HG03139 (cell line): ENCODE data around the gene HSCB.
"Not testable (repeated sequence)": the region's sequence is repeated elsewhere in the genome, so short reads cannot be mapped to it uniquely, and the experiment has no call there.

Experiments
- ATAC-seq: cut with Tn5 transposase; IDR thresholded peaks from one replicate; pipeline ENCODE4 v1.9.1; 2021; ENCODE audit not compliant: unreplicated experiment

Gene HSCB, protein sequence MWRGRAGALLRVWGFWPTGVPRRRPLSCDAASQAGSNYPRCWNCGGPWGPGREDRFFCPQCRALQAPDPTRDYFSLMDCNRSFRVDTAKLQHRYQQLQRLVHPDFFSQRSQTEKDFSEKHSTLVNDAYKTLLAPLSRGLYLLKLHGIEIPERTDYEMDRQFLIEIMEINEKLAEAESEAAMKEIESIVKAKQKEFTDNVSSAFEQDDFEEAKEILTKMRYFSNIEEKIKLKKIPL

DNA sequence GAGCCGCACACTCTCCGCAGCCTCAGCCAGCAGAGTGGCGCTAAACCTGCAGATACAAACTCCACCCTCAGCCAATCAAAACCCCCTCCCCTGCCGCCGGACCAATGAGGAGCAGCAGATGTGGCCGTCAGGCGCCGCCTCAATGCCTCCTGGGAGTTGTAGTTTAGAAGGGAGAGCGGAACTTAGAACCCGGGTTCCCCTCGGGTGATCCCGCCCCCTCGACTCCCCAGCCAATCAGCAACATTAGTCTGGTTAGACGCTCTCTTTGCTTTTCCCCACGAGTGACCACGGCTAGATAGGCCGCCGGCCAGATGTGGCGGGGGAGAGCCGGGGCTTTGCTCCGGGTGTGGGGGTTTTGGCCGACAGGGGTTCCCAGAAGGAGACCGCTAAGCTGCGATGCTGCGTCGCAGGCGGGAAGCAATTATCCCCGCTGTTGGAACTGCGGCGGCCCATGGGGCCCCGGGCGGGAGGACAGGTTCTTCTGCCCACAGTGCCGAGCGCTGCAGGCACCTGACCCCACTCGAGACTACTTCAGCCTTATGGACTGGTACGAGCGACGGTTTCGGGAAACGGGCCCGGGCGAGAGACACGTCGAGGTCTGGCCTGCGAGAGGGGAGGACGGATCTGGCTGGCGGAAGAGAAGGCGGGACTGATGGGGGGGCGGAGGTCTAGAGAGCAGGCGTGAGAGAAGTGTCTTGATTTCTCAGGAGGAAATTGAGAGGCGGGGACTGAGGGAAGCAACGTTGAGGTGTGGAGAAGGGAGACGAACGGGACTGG, at the start of gene HSCB, which contains the start of gene CHEK2:
HSCB (plus strand) TSS at position 255 of the 777 bp plus-strand sequence; CDS start at position 312, 57 bp downstream.
CHEK2 (minus strand) TSS at position 36 of the 777 bp plus-strand sequence. CDS start 7,099 bp downstream, outside the sequence.
- peak; percentile 92 for ATAC-seq

DNA sequence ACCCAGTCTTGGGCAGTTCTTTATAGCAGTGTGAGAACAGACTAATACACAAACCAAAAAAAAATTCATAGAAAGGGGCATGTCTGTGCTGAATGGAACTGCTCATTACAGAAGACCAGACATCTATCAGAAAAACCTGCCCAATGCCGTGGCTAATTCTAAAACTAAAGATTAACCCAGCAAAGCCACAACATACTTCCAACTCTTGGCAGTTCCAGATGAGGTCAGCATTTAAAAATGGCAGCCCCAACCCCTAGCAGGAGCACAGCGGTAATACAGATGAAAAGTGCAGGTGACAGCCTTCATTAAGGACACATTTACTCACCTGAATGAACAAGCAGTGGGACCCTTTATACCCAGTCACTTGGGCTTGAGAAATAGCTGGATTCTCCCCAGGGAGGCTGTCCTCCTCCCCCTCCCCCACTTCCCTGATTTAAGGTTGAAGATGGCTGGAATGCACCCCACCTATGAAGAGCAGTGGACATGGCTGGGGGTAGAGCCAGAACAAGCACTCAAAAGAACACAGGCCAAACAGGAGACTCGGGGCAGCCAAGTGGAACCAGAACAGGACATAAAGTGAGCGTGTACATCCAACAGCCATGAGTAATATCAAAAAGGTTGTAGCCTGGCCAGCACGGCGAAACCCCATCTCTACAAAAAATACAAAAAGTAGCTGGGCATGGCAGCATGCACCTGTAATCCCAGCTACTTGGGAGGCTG, 48.6 kb upstream of the HSCB start:
- ATAC-seq: not testable (repeated sequence)

DNA sequence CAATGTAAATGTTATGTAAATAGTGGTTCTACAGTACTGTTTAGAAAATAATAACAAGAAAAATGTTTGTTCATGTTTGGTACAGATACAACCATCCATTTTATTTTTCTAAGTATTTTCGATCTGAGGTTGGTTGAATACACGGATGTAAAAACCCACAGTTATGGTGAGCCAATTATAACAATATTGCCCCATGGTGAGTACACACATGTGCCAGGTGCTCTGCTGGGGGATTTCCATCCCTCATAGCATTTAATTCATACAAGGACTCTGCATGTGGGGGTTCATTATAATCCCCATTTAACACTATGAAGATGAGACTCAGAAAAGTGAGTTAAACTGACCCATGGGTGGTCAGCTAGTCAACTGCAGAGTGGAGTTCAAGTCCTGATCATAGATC, 38.9 kb upstream of the HSCB start:
- ATAC-seq: no peak

DNA sequence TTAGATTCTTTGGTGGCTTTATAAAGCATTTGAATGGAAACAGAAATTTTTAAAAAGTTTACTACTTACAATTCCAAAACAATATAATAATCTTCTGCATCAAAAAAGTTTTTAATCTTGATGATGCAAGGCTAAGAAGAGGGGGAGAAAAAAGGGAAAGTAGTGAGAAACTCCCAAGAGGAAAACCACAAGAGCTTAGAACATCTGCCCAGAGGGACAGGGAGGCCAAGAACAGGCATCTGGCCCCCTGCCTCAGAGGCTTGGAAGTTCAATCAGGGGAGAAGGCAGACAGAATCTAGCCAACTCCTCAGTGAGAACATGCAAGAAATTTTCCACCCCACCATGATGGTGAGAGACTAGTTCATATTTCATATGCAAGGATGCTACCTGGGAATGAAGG, 38.4 kb upstream of the HSCB start:
- ATAC-seq: no peak

DNA sequence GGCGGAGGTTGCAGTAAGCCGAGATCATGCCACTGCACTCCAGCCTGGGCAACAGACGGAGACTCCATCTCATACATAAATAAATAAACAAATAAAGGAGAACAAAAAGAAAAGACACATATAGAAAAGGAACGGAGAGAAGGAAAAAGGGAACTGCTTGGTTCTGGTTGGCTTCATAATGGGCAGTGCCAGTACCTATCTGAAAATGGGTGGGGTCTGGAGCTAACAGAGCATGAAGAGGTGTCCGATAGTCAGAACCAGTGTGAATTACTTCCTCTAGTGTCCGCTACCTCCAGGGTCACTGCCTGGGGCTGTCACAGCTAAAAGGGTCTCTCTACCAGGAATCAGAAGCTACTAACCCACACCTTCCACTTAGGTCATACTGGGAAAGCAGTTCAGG, 35.0 kb upstream of the HSCB start:
- ATAC-seq: no peak

DNA sequence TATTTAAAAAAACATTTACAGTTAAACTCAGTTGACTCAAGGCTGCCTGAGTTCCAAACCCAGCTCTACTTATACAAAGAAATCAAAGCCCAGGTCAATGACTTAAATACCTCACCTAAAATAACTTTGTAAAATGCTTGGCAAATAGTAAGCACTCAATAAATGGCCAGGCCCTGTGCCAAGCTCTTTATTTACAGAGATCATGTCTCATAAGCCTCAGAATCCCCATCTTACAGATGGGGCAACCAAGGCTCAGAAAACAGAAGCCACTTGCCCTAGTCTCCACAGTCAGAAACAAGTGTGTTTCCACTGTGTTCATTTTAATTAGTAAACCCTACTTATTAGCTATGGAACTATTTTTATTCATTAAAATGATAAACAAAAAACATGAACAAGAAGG, 31.7 kb upstream of the HSCB start:
- ATAC-seq: no peak

DNA sequence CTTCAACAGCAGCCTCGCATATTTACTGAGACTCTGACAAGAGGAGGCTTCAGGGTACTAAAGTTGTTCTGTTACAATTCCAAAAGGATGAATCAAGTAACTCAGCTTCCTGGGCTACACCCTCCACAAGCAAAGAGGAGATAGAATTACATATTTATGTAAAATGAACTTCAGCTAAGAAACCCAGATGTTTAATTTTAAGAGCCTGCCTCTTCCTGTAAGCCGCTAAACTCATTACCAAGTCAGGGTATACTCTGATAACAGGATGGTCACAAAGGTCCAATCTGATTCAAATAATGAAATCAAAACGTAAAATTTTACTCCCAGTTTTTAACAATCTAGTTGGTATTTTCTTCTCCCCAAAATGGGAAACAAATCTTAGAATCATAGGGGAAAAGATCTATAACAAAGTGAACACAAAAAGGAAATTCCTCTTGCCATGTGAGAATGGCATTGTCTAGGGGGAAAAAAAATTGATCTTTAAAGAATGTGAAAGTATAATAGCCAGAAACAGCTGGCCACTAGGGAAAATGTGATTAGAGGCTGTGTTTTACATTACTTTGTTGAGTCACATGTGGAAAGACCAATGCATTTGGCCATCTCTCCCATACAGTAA, 31.2 kb upstream of the HSCB start:
- no peak for ATAC-seq

DNA sequence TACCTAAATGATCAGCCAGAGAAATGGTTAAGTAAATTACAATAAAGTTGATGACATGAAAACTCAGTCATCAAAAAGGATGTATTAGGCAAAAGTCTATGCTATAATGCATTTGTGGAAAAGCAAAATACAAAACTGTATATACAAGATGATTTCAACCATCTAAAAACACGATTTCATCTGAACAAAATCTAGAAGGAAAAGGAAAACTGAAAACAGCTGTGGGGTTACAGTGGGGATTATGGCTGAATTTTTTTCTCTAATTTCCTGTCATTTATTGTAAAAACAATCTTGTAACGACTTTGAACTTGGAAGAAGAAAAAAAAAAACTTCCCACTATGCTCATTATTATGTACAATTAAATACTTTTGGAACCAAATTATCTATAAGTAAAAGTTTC, 30.5 kb upstream of the HSCB start:
- ATAC-seq: no peak

DNA sequence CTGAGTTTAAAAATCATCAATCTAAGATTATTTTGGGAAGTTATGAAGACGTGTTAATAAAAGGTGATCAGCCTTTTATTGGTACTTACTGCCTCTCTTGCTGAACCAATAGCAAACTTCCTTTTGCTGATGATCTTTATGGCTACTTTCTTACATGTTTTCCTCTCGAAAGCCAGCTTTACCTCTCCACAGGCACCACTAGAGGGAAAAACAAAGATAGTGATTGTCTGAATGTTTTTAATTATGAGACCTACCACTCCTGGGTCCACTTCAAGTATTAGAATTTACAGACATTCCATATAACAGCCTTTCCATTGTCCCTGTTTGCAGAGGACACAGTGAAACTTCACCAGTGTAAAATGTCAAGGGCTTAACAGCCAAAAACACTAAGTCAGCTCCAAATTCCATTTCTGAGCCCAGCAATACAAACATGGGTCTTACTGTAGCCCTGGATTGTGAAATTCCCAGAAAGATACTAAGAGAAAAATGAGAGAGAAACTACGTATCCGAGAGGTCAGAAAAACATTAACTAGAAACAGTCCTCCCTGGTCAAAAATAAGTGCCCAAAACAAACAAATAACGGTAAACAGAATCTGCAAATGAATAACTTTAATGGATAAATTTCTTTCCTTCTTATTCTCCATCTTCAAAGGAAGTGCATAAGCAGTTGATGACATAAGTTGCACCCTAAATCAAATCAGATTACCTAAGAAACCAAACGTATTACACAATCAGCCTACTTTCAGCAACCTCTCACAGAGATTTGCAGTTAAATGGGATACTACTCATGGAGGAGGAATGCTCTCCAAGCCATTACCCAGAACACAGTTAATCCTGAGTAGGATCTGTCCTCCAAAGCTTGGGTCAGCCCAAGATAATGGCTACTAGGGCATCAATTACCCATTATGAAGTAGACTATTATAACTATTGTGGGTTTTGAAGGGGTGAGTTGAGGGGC, 29.7 kb upstream of the HSCB start:
- no peak for ATAC-seq

DNA sequence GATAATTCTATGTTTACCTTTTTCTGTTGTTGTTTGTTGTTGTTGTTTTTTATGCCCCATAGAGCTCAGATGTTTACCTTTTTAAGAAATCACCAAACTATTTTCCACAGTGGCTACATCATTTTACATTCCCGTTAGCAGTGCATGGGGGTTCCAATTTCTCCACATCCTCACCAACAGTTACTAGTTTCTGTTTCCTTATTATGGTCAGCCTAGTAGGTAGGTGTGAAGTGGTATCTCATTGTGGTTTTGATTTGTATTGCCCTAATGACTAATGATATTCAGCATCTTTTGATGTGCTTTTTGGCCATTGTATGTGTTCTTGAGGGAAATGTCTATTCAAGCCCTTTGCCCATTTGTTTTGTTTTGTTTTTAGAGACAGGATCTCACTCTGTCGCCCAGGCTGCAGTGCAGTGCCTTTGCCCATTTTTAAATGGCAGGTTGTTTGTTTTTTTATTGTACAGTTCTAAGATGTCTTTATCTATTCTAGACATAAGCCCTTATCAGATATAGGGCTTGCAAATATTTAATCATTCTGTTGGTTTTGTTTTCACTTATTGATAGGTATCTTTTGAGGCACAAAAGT, 27.7 kb upstream of the HSCB start:
- ATAC-seq: no peak

DNA sequence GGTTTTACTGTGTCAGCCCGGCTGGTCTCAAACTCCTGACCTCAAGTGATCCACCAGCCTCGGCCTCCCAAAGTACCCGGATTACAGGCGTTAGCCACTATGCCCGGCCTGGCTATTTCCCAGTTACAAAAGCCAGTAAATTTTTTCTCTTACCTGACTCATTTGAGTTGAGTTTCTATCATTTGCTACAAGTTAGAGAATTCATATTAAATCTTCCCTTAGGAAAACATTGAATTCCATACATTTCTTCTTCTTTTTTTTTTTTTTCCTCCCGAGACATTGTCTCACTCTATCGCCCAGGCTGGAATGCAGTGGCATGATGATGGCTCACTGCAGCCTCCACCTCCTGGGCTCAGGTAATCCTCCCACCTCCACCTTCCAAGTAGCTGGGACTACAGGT, 26.2 kb upstream of the HSCB start:
- no peak for ATAC-seq

DNA sequence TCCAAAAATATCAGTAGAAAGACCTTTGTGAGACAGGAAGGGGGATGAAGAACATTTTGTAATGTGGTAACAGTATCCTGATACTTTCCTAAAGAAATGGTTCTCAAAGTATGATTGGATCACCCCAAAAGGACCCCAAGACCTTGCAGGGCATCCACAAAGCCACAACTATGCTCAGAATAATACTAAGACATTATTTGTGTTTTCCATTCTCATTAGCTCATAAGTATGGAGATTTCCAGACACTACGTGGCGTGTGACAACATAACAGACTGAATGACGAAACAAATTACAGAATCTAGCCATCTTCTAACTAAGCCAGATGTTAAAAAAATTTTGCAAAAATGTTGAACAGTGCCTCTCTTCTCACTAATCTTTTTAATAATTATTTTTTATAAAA, 25.2 kb upstream of the HSCB start:
- ATAC-seq: no peak

DNA sequence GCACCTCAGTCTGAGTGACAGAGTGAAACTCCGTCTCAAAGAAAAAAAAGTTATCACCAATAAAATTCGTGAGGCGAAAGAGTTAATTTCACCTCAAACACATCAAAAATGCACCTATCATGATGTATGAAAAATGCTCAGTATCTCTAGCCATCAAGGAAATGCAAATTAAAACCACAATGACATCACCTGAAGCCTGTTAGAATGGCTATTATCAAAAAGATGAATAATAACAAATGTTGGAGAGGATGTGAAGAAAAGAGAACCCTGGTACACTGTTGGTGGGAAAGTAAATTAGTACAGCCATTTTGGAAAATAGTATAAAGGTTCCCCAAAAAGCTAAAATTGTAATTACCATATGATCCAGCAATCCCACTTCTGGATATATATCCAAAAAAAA, 23.8 kb upstream of the HSCB start:
- no peak for ATAC-seq

DNA sequence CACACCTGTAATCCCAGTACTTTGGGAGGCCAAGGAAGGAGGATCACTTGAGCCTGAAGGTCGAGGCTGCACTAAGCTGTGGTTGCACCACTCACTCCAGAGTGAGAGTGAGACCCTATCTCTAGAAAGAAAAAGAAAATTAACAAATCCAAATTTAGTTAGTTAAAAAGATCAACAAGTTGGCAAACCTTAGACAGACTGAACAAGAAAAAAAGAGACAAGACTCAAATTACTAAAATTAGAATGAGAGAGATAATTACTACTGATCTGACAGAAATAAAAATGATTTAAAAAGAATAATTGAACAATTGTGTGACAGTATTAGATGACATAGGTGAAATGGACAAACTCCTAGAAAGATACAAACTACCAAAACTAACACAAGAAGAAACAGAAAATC, 13.8 kb upstream of the HSCB start:
- ATAC-seq: no peak

DNA sequence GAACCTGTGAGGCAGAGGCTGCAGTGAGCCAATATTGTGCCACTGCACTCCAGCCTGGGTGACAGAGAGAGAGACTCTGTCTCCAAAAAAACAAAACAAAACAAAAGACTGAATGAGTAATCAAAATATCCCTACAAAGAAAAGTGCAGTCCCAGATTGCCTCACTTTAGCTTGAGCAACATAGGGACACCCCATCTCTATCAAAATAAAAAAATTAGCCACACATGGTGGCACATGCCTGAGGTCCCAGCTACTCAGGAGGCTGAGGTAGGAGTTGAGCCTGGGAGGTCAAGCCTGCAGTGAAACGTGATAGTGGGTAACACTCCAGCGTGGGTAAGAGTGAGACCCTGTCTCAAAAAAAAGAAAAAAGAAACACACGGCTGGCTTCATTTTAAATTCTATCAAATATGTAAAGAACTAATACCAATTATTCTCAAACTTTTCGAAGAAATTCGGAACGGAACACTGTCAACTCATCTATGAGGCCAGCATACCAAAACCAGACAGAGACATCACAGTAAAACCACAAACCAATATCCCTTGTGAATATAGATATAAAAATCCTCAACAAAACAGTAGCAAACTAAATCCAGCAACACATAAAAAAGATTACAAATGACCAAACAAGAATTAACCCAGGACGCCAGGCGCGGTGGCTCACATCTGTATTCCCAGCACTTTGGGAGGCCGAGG, 13.1 kb upstream of the HSCB start:
- ATAC-seq: no peak

DNA sequence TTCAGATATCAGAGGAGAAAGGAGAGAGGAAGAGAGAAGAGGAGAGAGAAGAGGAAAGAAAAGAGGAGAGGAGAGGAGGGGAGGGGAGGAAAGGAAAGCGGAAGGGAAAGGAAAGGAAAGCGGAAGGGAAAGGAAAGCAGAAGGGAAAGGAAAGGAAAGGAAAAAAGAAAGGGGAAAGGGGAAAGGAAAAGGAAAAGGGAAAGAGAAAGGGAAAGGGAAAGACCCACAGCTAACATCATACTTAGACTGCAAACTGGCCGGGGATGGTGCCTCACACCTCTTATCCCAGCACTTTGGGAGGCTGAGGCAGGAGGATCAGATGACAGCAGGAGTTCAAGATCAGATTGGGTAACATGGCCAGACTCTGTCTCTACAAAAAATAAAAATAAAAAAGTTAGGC, 11.7 kb upstream of the HSCB start:
- no peak for ATAC-seq

DNA sequence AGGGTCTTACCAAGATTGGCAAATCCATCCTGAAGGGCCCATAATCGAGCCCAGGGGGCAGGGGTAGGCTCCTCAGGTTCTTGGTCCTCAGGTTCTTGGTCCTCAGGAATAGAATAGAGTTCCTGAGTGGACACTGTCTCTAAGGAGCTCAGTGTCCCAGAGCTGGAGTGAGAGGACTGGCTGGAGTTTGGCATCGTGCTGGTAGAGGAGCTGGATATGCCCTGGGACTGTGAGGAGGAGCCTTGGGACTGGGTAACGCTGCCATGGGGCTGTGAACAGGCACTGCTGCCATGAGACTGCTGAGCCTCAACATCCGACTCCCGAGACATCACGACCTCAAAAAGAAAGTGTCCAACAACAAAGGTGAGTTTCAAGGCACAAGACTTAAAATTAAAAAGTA, 7.4 kb upstream of the HSCB start:
- no peak for ATAC-seq

DNA sequence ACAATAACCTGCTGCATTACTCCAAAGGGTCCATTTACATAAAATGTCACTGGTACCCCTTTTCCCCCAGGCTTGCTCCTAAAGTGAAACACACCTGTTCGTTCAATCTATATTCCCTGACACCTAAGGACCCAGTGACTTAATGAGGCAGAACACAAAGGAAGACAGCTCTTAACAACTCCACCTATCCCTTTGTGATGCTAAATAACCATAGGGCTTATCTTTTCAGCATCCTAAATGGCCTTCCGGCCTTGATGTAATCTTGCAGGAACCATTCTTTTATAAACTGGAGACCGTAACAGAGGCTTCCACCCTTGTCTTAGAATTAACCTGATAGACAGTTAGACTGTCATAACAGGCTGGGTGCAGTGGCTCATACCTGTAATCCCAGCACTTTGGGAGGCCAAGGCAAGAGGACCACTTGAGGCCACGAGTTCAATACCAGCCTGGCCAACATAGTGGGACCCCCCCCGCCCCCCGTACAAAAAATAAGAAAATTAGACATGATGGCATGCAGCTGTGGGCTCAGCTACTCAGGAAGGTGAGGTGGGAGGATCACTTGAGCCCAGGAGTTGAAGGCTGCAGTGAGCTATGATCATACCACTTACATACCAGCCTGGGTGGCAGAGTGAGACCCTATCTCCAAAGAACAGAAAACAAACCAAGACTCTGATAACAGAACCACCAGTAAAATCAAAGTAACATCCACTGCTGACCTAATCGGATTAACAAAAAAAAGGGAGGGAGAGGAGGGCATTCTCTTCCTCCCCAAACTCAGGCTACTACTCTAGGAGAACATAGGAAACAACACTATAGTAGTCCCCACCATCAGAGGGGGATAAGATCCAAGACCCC, 5.3 kb upstream of the HSCB start:
- no peak for ATAC-seq

DNA sequence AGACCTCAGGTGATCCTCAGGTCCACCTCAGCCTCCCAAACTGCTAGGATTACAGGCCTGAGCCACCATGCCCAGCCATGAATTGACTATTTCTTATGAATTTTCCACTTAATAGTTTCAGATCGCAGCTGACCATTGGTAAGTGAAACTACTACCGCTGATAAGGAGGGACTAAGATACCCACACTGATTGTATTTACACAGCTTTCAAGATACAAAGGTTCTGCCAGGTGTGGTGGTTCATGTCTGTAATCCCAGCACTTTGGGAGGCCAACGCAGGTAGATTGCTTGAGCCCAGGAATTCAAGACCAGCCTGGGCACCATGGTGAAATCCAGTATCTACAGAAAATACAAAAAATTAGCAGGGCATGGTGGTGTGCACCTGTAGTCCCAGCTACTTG, 4.1 kb upstream of the HSCB start:
- no peak for ATAC-seq
